Peyer's patch (tissue), 4 donors: ENCODE results near the gene RFX2. TPM values are rescaled to one million over a fixed set of nuclear protein-coding genes. Genes with fewer than 3 reads are reported as not detected.

Experiments
- DNase-seq, 3 donors: peaks; one replicate each; pipeline ENCODE4 v3.0.0-alpha.2; 2017 to 2019
- H3K27ac ChIP-seq, 4 donors: fragments of 200-600 bp; sonication (generic); one replicate each; pipeline ENCODE4 v1.5.1; 2016 to 2019
- H3K27me3 ChIP-seq, 2 donors: fragments of 200-600 bp; sonication (generic); one replicate each; pipeline ENCODE4 v1.5.1; 2019
- H3K36me3 ChIP-seq, 3 donors: fragments of 200-600 bp; sonication (generic); one replicate each; pipeline ENCODE4 v1.5.1; 2016 to 2019
- H3K4me1 ChIP-seq, 4 donors: fragments of 200-600 bp; sonication (generic); one replicate each; pipeline ENCODE4 v1.5.1; 2016 to 2019
- H3K4me3 ChIP-seq, 4 donors: fragments of 200-600 bp; sonication (generic); 1 replicate in 3 of 4; 2 replicates in 1 of 4; pipeline ENCODE4 v1.5.1; 2016 to 2019; ENCODE audit warnings: mild to moderate bottlenecking in 1 of 4
- H3K9me3 ChIP-seq, 4 donors: fragments of 200-600 bp; sonication (generic); one replicate each; pipeline ENCODE4 v1.5.1; 2016 to 2019; ENCODE audit warnings: mild to moderate bottlenecking in 1 of 4
- POLR2A ChIP-seq, 2 donors: fragments of 450-650 bp; IDR thresholded peaks; one replicate each; pipeline ENCODE4 v1.5.1; 2017; ENCODE audit warnings: antibody characterized with exemption in 2 of 2, mild to moderate bottlenecking in 2 of 2, moderate library complexity in 2 of 2
- total RNA-seq, 4 donors: library from RNA; depleted of rRNA; stranded (reverse); fragments of >200 nt; gene quantifications; one replicate each; pipeline ENCODE4 v1.1.0, GENCODE V29; 2016
- TF ChIP-seq, protein P1 (sequence below), 6 experiments: fragments of 450-650 bp in 4 of 6; fragments of 200-600 bp in 2 of 6; sonication (generic) in 1 of 6; IDR thresholded peaks; one replicate each; pipeline ENCODE4 v1.5.1; 2017 to 2019; ENCODE audit warnings: antibody characterized with exemption in 6 of 6, mild to moderate bottlenecking in 3 of 6, moderate library complexity in 1 of 6

Gene RFX2
- total RNA-seq, 4 donors from 2014 or later, result 2.6 to 33.9 (median 10.3) TPM

- DNase-seq, result no peak
- TF ChIP-seq, protein P1, sequence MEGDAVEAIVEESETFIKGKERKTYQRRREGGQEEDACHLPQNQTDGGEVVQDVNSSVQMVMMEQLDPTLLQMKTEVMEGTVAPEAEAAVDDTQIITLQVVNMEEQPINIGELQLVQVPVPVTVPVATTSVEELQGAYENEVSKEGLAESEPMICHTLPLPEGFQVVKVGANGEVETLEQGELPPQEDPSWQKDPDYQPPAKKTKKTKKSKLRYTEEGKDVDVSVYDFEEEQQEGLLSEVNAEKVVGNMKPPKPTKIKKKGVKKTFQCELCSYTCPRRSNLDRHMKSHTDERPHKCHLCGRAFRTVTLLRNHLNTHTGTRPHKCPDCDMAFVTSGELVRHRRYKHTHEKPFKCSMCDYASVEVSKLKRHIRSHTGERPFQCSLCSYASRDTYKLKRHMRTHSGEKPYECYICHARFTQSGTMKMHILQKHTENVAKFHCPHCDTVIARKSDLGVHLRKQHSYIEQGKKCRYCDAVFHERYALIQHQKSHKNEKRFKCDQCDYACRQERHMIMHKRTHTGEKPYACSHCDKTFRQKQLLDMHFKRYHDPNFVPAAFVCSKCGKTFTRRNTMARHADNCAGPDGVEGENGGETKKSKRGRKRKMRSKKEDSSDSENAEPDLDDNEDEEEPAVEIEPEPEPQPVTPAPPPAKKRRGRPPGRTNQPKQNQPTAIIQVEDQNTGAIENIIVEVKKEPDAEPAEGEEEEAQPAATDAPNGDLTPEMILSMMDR (IDR thresholded peaks at IDR 0.05), result no peak
- TF ChIP-seq POLR2A (IDR thresholded peaks at IDR 0.05), result no peak
- H3K27ac ChIP-seq, result peak overlapping the region; percentile 37 to 71 (median 64)
- peak overlapping the region in 1 of 4 donors; percentile 6 for H3K4me3 ChIP-seq
- peaks cover 10 to 98% (median 19%) of the 10 kb centered on the region in 4 donors for H3K4me1 ChIP-seq
- H3K36me3 ChIP-seq, result peaks cover 0 to 4% (median 0%) of the 10 kb centered on the region in 3 donors
- H3K27me3 ChIP-seq, result no peaks in the 10 kb centered on the region
- no peaks in the 10 kb centered on the region for H3K9me3 ChIP-seq
Measured at GRCh38 chr19:5954293-5954692, 156.0 kb downstream of the RFX2 start.

DNA sequence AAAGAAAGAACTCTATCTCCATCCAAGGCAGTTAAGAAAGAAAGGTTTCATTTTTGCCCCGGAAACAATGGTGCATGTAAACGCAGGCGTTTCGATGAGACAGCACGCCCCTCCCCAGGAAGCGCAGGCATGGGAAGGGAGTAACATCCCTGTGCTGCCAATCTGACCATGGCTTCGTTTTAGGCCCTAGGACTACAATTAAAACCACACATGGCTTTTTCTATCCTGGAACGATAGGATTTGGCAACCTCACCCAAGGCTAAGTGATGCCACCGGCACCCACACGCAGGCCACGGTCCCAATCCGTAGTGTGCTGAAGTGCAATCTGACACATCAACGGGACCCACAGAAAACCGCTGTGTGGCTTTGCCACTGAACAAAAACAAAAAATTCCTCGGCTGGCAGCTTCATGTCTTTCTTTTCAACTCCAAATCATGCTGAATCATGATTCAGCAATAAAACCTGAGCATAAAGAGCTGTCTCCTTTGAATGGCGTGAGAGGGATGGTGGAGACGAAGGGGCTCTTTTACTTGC, 156.6 kb downstream of the RFX2 start:
- no peak for TF ChIP-seq POLR2A (IDR thresholded peaks at IDR 0.05)
- TF ChIP-seq, protein P1 (IDR thresholded peaks at IDR 0.05), result no peak
- peaks cover 10 to 98% (median 21%) of the 10 kb centered on the region in 4 donors for H3K4me1 ChIP-seq
- peak overlapping the region; percentile 37 to 71 (median 64) for H3K27ac ChIP-seq
- H3K9me3 ChIP-seq, result no peaks in the 10 kb centered on the region
- H3K4me3 ChIP-seq, result no peak overlapping the region
- DNase-seq, result no peak
- peaks cover 0 to 6% (median 0%) of the 10 kb centered on the region in 3 donors for H3K36me3 ChIP-seq
- H3K27me3 ChIP-seq, result no peaks in the 10 kb centered on the region

- TF ChIP-seq, protein P1 (IDR thresholded peaks at IDR 0.05), result no peak
- no peak for TF ChIP-seq POLR2A (IDR thresholded peaks at IDR 0.05)
- DNase-seq, result no peak
- Histone ChIP-seq H3K36me3 (peaks cover 0 to 6% (median 0%) of the 10 kb centered on the region in 3 donors), H3K9me3 (no peaks in the 10 kb centered on the region), H3K4me3 (no peak overlapping the region), H3K27ac (peak overlapping the region; percentile 37 to 71 (median 64)), H3K4me1 (peaks cover 6 to 98% (median 27%) of the 10 kb centered on the region in 4 donors), H3K27me3 (no peaks in the 10 kb centered on the region)
Measured at GRCh38 chr19:5953030-5953589, 157.2 kb downstream of the RFX2 start.

DNA sequence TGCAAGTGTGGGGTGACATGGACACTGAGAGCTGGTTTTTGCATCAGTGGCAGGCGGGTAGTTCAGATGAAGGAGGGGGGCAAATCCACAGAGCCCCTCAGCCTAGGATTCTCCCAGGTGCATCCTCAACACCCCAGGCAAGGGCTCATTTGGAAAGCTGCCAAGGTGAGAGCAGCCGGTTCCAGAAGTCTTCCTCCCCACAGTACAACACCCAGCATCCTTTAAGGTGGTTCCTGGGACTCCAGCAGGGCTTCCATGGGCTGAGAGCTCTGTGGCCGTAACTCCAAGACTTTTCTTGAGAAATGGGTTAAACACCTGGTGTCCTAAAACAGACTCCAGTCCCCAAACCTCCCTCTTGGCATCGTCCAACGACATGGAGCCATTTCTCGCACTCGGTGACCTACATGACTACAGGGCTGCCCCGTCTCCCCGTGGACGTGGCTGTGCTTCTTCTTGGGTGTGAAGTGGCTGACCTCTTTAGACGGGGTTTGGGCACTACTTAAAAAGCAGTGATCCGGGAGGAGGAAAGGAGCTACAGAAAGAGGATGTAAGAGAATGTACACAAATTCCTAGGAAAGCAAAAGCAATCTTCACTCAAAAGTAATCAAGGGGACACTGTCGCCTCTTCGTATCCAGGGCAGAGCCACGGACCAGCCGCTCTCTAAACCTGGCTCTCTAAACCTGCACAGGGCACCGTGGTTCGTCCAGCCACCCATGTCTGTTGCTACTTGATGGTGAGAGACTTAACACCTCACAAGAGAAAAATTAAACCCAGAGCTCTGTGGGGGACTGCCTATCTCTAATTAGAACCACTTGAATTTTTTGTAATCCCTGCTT, 157.9 kb downstream of the RFX2 start:
- peaks cover 0 to 6% (median 0%) of the 10 kb centered on the region in 3 donors for H3K36me3 ChIP-seq
- DNase-seq, result no peak
- peaks cover 6 to 98% (median 30%) of the 10 kb centered on the region in 4 donors for H3K4me1 ChIP-seq
- TF ChIP-seq, protein P1 (IDR thresholded peaks at IDR 0.05), result no peak
- no peak for TF ChIP-seq POLR2A (IDR thresholded peaks at IDR 0.05)
- no peak overlapping the region for H3K4me3 ChIP-seq
- H3K9me3 ChIP-seq, result no peaks in the 10 kb centered on the region
- peak overlapping the region; percentile 5 to 71 (median 54) for H3K27ac ChIP-seq
- no peaks in the 10 kb centered on the region for H3K27me3 ChIP-seq

GRCh38 chr19:5951338-5951861, 158.9 kb downstream of the RFX2 start:
- Histone ChIP-seq H3K9me3 (no peaks in the 10 kb centered on the region), H3K4me1 (peaks cover 6 to 97% (median 30%) of the 10 kb centered on the region in 4 donors), H3K36me3 (peaks cover 0 to 6% (median 0%) of the 10 kb centered on the region in 3 donors), H3K27me3 (no peaks in the 10 kb centered on the region), H3K4me3 (no peak overlapping the region), H3K27ac (peak overlapping the region in 3 of 4 donors; percentile 27 to 70 (median 38))
- no peak for TF ChIP-seq POLR2A (IDR thresholded peaks at IDR 0.05)
- TF ChIP-seq, protein P1 (IDR thresholded peaks at IDR 0.05), result no peak
- peak in 1 of 3 donors; percentile 43 for DNase-seq
